GM12878 (cell line): ENCODE measurements around the gene AKAP5. TPM values are rescaled to one million over a fixed set of nuclear protein-coding genes. Genes with fewer than 3 reads are reported as not detected.

Experiments
- ASH2L ChIP-seq: fragments of 300-600, 200-600 bp; sonication (generic); IDR thresholded peaks from 2 replicates; pipeline ENCODE4 v1.6.1; 2017; ENCODE audit warnings: low read depth, mild to moderate bottlenecking, borderline replicate concordance
- CHD1 ChIP-seq: IDR thresholded peaks from 2 replicates; pipeline ENCODE4 v1.6.1; 2012; ENCODE audit warnings: low read depth, low read length, improper control_type of control experiment
- E4F1 ChIP-seq: fragments of 450-650 bp; IDR thresholded peaks from 2 replicates; pipeline ENCODE4 v1.6.1; 2018; ENCODE audit warnings: borderline replicate concordance, mild to moderate bottlenecking; ENCODE audit not compliant: partially characterized antibody
- EGR1 ChIP-seq, 2 experiments: IDR thresholded peaks; 1 replicate in 1 of 2; 2 replicates in 1 of 2; pipeline ENCODE4 v1.6.1; 2011 to 2012; ENCODE audit warnings: low read depth in 2 of 2, low read length in 2 of 2, borderline replicate concordance in 1 of 2, mild to moderate bottlenecking in 1 of 2, moderate library complexity in 1 of 2
- FOS ChIP-seq: IDR thresholded peaks from 3 replicates; pipeline ENCODE4 v1.6.1; 2011; ENCODE audit warnings: borderline replicate concordance; ENCODE audit not compliant: insufficient read length; ENCODE audit errors: extremely low read depth
- IRF5 ChIP-seq: fragments of 450-650 bp; IDR thresholded peaks from 2 replicates; pipeline ENCODE4 v1.6.1; 2017; ENCODE audit warnings: borderline replicate concordance
- MTA3 ChIP-seq: IDR thresholded peaks from 2 replicates; pipeline ENCODE4 v1.6.1; 2012; ENCODE audit warnings: low read length, inconsistent platforms, borderline replicate concordance
- NFYB ChIP-seq: IDR thresholded peaks from 2 replicates; pipeline ENCODE4 v1.6.1; 2011; ENCODE audit warnings: low read depth, mild to moderate bottlenecking, low read length, improper control_type of control experiment, moderate library complexity; ENCODE audit not compliant: insufficient read depth
- PRDM15 ChIP-seq: fragments of 450-650 bp; formaldehyde crosslinking; IDR thresholded peaks from 2 replicates; pipeline ENCODE4 v1.4.0; 2020; ENCODE audit warnings: mild to moderate bottlenecking, moderate library complexity
- SUPT20H ChIP-seq: IDR thresholded peaks from 2 replicates; pipeline ENCODE4 v1.6.1; 2011; ENCODE audit warnings: low read depth, mild to moderate bottlenecking, low read length, moderate library complexity, borderline replicate concordance; ENCODE audit not compliant: control insufficient read depth
- ZBED1 ChIP-seq: IDR thresholded peaks from 2 replicates; pipeline ENCODE4 v1.6.1; 2016; ENCODE audit warnings: borderline replicate concordance
- polyA plus RNA-seq, 11 experiments: library from polyadenylated mRNA; depleted of rRNA in 4 of 11; unstranded in 6 of 11; stranded (reverse) in 5 of 11; fragments of >200 nt; fragmentation: Nextera tagmentation in 4 of 11; fragmentation: Illumina TruSeq in 1 of 11; extraction: Ambion mirVana in 4 of 11; extraction: Trizol in 1 of 11; gene quantifications; 1 replicate in 1 of 11; 2 replicates in 10 of 11; pipeline versions ENCODE4 v1.2.1 to v1.2.3, GENCODE V29; 2011 to 2016; ENCODE audit warnings: inconsistent platforms in 2 of 11, missing spikeins in 2 of 11, low read depth in 1 of 11
- total RNA-seq, 4 experiments: library from RNA; depleted of rRNA in 3 of 4; stranded (reverse); fragments of >200 nt in 3 of 4; fragmentation: Illumina TruSeq in 1 of 4; extraction: Trizol in 1 of 4; gene quantifications; 2 replicates each; pipeline versions ENCODE4 v1.2.1 to v1.2.3, GENCODE V29; 2013 to 2021

AKAP5 gene
- total and polyA plus RNA-seq, 10 of the 15 experiments (the other 5 are each of a cell fraction or from before 2014, with no cell fraction given), result 0.45 to 5.1 (median 1.7) TPM

- TF ChIP-seq E4F1 (no peak), IRF5 (no peak), EGR1 (IDR thresholded peaks at IDR 0.05; ENCODE audit: borderline replicate concordance in 1 of 2, low read depth in 2 of 2, low read length in 2 of 2) (no peak), ZBED1 (no peak), FOS (no peak), CHD1 (no peak), PRDM15 (CRISPR knock-in tag) (no peak), NFYB (no peak), MTA3 (no peak), ASH2L (no peak), SUPT20H (no peak)
Measured at GRCh38 chr14:64442300-64442988, 22.9 kb upstream of the AKAP5 start (continued).
